Psoas muscle (tissue), 8 donors: Measurements from ENCODE around the gene UPK2. TPM values are rescaled to one million over a fixed set of nuclear protein-coding genes. Genes with fewer than 3 reads are reported as not detected.
"Not testable (repeated sequence)": the region's sequence is repeated elsewhere in the genome, so short reads cannot be mapped to it uniquely, and the experiment has no call there.

Experiments used
- ATAC-seq, 4 donors: fragments of 200-7000 bp; cut with Tn5 transposase; one replicate each; pipeline ENCODE4 v1.9.1; 2020; ENCODE audit warnings: moderate library complexity in 3 of 4, mild to moderate bottlenecking in 2 of 4
- DNase-seq, 2 donors: peaks; one replicate each; pipeline ENCODE4 v3.0.0-alpha.2; 2020
- H3K27ac ChIP-seq: fragments of 200-600 bp; one replicate; pipeline ENCODE4 v1.8.0; 2022
- H3K27me3 ChIP-seq, 3 donors: fragments of 200-600 bp in 1 of 3; one replicate each; pipeline versions ENCODE4 v1.6.1 to v1.8.0; 2013 to 2022; ENCODE audit warnings: low read length in 2 of 3, mild to moderate bottlenecking in 2 of 3, moderate library complexity in 1 of 3; ENCODE audit not compliant: insufficient read depth in 3 of 3
- H3K36me3 ChIP-seq, 2 donors: fragments of 200-600 bp in 1 of 2; one replicate each; pipeline versions ENCODE4 v1.6.1 to v1.8.0; 2013 to 2022; ENCODE audit warnings: low read depth in 1 of 2, mild to moderate bottlenecking in 1 of 2, moderate library complexity in 1 of 2; ENCODE audit not compliant: insufficient read depth in 1 of 2
- H3K4me1 ChIP-seq: fragments of 200-600 bp; one replicate; pipeline ENCODE4 v1.8.0; 2022
- H3K4me3 ChIP-seq: fragments of 200-600 bp; one replicate; pipeline ENCODE4 v1.8.0; 2022; ENCODE audit warnings: mild to moderate bottlenecking
- H3K9me3 ChIP-seq: fragments of 200-600 bp; one replicate; pipeline ENCODE4 v1.8.0; 2022
- WGBS, 3 donors: extraction: QIAGEN DNeasy Blood & Tissue Kit; methylation state at CpG; one replicate each; pipeline versions ENCODE4 v1.1.6 to v1.1.7; 2013; 5-methylcytosine and 5-hydroxymethylcytosine counted together
- intact Hi-C, 2 donors: fragments of 100-400 bp; cut with DNase I; formaldehyde crosslinking; loops; one replicate each; pipeline versions ENCODE4 v1.11.0 to v1.14.2; 2022
- polyA plus RNA-seq, 3 donors: library from polyadenylated mRNA; stranded (reverse); fragments of 200-250 nt; gene quantifications; one replicate each; pipeline ENCODE4 v1.2.3, GENCODE V29; 2013
- total RNA-seq, 4 donors: library from RNA; stranded (reverse); fragmentation: NEBNext Ultra II Directional in 2 of 4; extraction: Animal tissue kit (Norgen Biotek cat#: 25700) in 2 of 4; gene quantifications; one replicate each; pipeline versions ENCODE4 v1.2.1 to v1.2.4, GENCODE V29; 2021 to 2023
- TF ChIP-seq, protein P1 (sequence below): fragments of 200-600 bp; IDR thresholded peaks from one replicate; pipeline ENCODE4 v1.8.0; 2022; ENCODE audit warnings: antibody characterized with exemption
- donor health status: healthy with polysubstance abuse.
- donor health status: DM: no; HTN: no; CAD: no; lungs with moderate emphysema.
- donor health status: Bipolar disorder and iron deficiency.
- donor health status: healthy.
- donor health status: DM: yes; HTN: yes; CAD: no.
- donor health status: DM: no; HTN: no; CAD: no.
- donor health status: DM: no; HTN: no; CAD: no.
- donor health status: DM: yes; HTN: yes; CAD: no.

UPK2 gene
- total and polyA plus RNA-seq, 7 donors: 0.23 TPM; not detected in 6

- intact Hi-C loops: no loop called here
- H3K4me1 ChIP-seq: no peaks in the 10 kb centered on the region
- H3K27ac ChIP-seq: peak overlapping the region; percentile 58
- TF ChIP-seq, protein P1, sequence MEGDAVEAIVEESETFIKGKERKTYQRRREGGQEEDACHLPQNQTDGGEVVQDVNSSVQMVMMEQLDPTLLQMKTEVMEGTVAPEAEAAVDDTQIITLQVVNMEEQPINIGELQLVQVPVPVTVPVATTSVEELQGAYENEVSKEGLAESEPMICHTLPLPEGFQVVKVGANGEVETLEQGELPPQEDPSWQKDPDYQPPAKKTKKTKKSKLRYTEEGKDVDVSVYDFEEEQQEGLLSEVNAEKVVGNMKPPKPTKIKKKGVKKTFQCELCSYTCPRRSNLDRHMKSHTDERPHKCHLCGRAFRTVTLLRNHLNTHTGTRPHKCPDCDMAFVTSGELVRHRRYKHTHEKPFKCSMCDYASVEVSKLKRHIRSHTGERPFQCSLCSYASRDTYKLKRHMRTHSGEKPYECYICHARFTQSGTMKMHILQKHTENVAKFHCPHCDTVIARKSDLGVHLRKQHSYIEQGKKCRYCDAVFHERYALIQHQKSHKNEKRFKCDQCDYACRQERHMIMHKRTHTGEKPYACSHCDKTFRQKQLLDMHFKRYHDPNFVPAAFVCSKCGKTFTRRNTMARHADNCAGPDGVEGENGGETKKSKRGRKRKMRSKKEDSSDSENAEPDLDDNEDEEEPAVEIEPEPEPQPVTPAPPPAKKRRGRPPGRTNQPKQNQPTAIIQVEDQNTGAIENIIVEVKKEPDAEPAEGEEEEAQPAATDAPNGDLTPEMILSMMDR: no peak
- 66 to 74% (median 74%) methylated on average over 2 of the region's 2 CpGs for WGBS, 3 donors
- no peak overlapping the region for H3K4me3 ChIP-seq
- H3K27me3 ChIP-seq: no peaks in the 10 kb centered on the region
- H3K9me3 ChIP-seq: no peaks in the 10 kb centered on the region
- DNase-seq (no peak), ATAC-seq (peak; percentile 26 to 34 (median 32))
- no peaks in the 10 kb centered on the region for H3K36me3 ChIP-seq
Measured at GRCh38 chr11:118984825-118985224, 28.7 kb downstream of the UPK2 start.

DNA sequence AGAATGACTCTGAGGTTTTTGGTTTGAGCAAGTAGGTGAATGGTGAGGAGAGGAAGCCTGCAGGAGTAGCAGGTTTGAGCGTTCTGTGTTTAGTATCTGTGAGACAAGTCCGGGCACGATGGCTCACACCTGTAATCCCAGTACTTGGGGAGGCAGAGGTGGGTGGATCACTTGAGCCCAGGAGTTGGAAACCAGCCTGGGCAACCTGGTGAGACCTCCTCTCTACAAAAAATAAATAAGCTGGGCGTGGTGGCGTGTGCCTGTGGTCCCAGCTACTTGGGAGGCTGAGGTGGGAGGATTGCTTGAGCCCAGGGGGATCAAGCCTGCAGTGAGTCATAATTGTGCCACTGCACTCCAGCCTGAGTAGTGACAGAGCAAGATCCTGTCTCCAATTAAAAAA lies 32.2 kb downstream of the UPK2 start:
- H3K4me1 ChIP-seq: no peaks in the 10 kb centered on the region
- DNase-seq (no peak), ATAC-seq (no peak)
- H3K27ac ChIP-seq: no peak overlapping the region
- H3K27me3 ChIP-seq: no peaks in the 10 kb centered on the region
- intact Hi-C loops: no loop called here
- H3K9me3 ChIP-seq: no peaks in the 10 kb centered on the region
- no peaks in the 10 kb centered on the region for H3K36me3 ChIP-seq
- H3K4me3 ChIP-seq: no peak overlapping the region
- TF ChIP-seq, protein P1: no peak
- 93 to 99% (median 96%) methylated on average over 5 of the region's 5 CpGs for WGBS, 3 donors

GRCh38 chr11:118991486-118992038 lies 35.5 kb downstream of the UPK2 start:
- ATAC-seq: not testable (repeated sequence)
- WGBS, 3 donors: 94 to 95% (median 95%) methylated on average over 25 to 44 of the region's 44 CpGs

DNA sequence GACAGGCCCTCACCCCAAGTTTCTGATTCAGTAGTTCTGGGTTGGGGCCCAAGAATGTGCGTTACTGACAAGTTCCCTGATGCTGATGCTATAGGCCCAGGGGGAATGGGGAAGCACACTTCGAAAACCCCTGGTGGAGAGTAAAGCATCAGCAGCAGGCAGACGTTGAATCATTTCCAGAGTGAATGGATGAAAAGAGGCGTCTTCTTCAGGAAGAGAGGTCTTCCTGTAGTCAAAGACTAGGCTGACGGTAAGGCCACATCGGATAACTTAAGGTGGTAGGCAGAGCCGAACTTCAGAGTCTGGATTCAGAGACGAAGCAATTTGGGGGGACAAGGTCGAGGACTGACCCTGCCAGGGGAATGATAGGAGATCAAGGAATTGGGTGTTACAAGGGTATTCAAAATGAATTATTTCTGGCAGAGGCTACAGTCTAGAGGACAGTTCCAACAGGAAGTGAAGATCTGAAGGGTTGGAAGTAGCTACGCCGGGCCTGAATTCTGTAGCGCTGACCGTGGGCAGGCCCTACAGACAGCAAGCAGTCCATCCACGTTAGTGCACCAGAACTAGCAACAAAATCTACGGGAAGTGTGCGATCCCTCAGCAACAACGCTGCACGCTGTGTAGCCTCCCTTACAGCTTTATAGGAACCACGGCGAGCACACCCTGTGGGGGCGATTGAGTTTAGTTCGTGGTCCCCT lies 41.0 kb downstream of the UPK2 start:
- peak overlapping the region; percentile 76 for H3K4me3 ChIP-seq
- TF ChIP-seq, protein P1: no peak
- no peaks in the 10 kb centered on the region for H3K27me3 ChIP-seq
- intact Hi-C loops: no loop called here
- peak overlapping the region; percentile 78 for H3K27ac ChIP-seq
- DNase-seq: no peak
- WGBS, 3 donors: 15 to 21% (median 18%) methylated on average over 22 of the region's 22 CpGs
- H3K36me3 ChIP-seq: peaks cover 4 to 27% of the 10 kb centered on the region in 2 donors
- no peaks in the 10 kb centered on the region for H3K9me3 ChIP-seq
- peak in 3 of 4 donors; percentile 5 to 11 (median 9) for ATAC-seq
- H3K4me1 ChIP-seq: peaks cover 20% of the 10 kb centered on the region

More at GRCh38 chr11:118991486-118992038, 35.5 kb downstream of the UPK2 start:
- H3K27me3 ChIP-seq, DNase-seq, H3K4me1 ChIP-seq, H3K27ac ChIP-seq, intact Hi-C loops, H3K36me3 ChIP-seq, H3K9me3 ChIP-seq, H3K4me3 ChIP-seq: not testable (repeated sequence)

GRCh38 chr11:118997627-118998387 lies 41.7 kb downstream of the UPK2 start, which contains the start of gene CENATAC:
CENATAC (plus strand) TSS chr11:118998138; CDS start chr11:118998198, 60 bp downstream.
- no peaks in the 10 kb centered on the region for H3K27me3 ChIP-seq
- H3K4me1 ChIP-seq: peaks cover 20% of the 10 kb centered on the region
- H3K4me3 ChIP-seq: peak within 1 kb of the TSS; percentile 76
- ATAC-seq (peak; percentile 96 to 98 (median 98)), DNase-seq (peak; percentile 97 to 98)
- intact Hi-C loops: no loop called here
- H3K9me3 ChIP-seq: no peaks in the 10 kb centered on the region
- H3K36me3 ChIP-seq: peaks cover 4 to 34% of the 10 kb centered on the region in 2 donors
- 0 to 1% (median 0%) methylated on average over 43 to 54 of the region's 54 CpGs for WGBS, 3 donors
- TF ChIP-seq, protein P1: no peak
- peak within 1 kb of the TSS; percentile 78 for H3K27ac ChIP-seq
